GM21529 (cell line): ENCODE measurements around the gene ZC3H12D.
"Not testable (repeated sequence)": the region's sequence is repeated elsewhere in the genome, so short reads cannot be mapped to it uniquely, and the experiment has no call there.

Source experiments
- ATAC-seq: cut with Tn5 transposase; IDR thresholded peaks from one replicate; pipeline ENCODE4 v1.9.1; 2021; ENCODE audit not compliant: unreplicated experiment

ZC3H12D gene

GRCh38 chr6:149483849-149484655 is 762 bp downstream of the ZC3H12D start:
- ATAC-seq, result no peak

GRCh38 chr6:149483334-149483725 is 1.5 kb downstream of the ZC3H12D start:
- no peak for ATAC-seq

DNA sequence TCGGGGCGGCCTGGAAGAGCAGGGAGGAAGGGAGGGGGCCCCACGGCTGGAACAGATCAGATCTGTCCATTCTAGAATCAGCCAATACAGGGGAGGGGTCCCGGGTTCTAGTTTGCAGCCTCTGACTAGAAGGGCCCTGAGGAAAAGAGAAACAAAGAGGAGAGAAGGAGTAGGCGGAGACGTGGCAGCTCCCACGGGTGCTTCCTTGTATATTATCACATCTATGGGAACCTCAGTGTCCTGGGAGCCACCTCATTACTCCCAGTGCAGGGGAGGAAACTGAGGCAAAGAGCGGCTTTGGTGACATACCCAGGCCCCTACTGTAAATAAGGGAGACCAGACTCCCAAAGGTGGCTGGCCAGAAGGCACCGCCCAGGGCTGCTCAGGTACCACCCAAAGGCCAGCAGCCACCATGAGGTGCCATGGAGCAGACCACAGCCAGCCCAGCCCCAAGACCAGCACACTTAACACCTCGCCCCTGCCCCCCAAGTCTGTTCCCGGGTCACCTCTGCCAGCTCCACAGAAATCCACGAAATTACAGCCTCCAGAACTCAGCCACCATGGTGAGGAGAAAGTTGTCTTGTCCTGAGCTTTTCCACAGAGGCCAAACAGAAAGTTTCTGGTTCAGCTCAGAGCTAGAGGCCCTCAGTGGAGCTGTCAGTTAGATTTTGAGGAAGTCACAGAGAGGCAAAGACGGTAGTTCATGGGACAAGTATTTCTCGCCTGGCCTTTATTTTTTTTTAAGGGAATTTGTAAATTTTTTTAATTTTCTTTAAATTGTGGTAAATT is 2.1 kb downstream of the ZC3H12D start:
- peak; percentile 8 for ATAC-seq

- no peak for ATAC-seq
Measured at GRCh38 chr6:149480502-149481280, 4.1 kb downstream of the ZC3H12D start.

- ATAC-seq, result no peak
Measured at GRCh38 chr6:149478631-149479314, 6.0 kb downstream of the ZC3H12D start.

GRCh38 chr6:149477544-149477943 is 7.3 kb downstream of the ZC3H12D start:
- no peak for ATAC-seq

DNA sequence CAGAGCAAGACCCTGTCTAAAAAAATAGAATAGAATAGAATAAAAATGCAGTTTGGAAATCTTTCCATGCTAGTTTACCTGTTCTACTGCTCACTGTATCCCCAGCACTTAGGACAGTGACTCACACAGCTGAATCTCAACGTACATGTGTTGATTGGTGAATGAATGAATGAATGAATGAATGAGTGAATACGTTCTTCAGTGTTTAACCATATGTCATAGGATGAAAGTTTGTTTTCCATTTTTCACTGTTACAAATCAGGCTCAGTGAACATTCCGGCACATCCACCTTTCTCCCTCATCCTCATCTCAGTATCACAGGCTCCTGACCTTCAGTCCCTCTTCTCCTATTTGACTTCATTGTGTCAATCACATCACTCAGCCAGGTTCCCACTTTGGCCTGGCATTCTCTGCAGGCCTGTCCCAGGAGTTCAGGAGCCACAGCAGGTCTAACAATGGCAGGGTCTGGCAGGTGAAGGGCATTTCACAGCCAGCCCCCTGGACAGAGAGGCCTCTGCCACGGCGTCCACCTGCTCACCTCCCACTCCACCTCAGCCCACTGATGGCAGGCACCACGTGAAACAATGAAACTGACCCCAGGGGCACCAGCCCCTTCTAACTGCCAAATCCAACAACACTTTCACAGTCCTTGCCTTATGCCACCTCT is 7.9 kb downstream of the ZC3H12D start:
- no peak for ATAC-seq

- peak; percentile 30 for ATAC-seq
Measured at GRCh38 chr6:149474108-149474935, 10.5 kb downstream of the ZC3H12D start.

GRCh38 chr6:149473080-149474052 is 11.4 kb downstream of the ZC3H12D start:
- ATAC-seq, result no peak

DNA sequence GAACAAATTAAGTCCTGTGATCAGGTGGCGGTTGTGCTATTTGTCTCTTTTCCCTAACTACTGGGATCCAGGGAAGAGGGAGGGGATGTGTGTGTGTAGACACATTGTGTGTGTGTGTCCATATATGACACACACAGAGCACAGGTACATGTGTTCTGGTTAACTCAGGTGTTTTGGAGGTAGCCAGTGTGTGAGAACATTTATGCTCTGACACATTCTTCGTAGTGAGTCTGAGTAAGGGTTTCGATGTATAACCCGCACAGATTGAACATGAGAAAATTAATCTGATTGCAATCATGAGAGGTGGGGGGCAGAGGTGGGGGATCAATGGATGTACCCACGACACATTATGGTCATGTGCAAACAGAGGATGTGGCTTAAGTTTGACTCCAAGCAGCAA is 12.6 kb downstream of the ZC3H12D start:
- ATAC-seq, result no peak

- ATAC-seq, result peak; percentile 24
Measured at GRCh38 chr6:149471801-149472200, 13.0 kb downstream of the ZC3H12D start.

DNA sequence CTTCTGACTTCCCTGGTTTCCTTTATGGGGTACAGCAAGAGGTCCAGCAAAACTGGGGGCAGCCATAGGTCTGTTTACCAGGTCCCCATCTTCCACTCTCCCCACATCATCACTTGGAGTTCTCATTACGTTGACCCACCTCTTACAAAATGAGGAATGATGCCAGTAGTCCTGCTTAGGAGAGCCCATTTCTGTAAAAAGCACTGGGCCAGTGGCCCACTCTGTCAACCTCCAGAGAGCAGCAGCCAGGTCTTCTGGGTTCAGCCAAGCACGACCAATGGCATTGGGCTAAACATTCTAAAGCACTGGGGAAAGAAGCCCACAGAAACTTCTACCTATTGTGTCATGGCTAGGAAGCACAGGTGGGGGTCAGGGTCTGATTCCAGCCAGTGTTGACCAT is 13.9 kb downstream of the ZC3H12D start:
- ATAC-seq, result no peak

- peak; percentile 18 for ATAC-seq
Measured at GRCh38 chr6:149468179-149468578, 16.6 kb downstream of the ZC3H12D start.

GRCh38 chr6:149467265-149467664 is 17.5 kb downstream of the ZC3H12D start:
- no peak for ATAC-seq

- no peak for ATAC-seq
Measured at GRCh38 chr6:149464411-149464810, 20.4 kb downstream of the ZC3H12D start.

DNA sequence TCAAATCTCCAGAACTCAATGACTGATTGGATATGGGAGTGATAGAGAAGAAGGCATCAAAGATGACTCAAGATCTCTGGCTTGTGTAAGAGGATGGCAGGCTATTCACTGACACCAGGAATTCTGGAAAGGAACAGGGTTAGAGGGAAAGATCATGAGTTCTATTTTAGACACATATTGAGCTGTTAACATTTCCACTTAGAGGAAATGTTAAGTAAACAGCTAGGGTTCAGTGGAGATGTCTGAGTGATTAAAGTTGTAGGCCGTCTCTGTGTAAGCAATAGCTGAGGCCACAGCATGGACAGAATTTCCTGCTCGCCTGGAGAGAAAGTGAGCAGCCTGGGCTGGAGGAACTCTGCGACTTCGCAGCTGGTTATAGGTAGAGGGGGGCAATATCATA is 21.0 kb downstream of the ZC3H12D start:
- no peak for ATAC-seq

GRCh38 chr6:149462712-149463111 is 22.1 kb downstream of the ZC3H12D start:
- not testable (repeated sequence) for ATAC-seq

GRCh38 chr6:149461670-149462069 is 23.1 kb downstream of the ZC3H12D start:
- ATAC-seq, result no peak
